Sigmoid colon (tissue), 3 donors: ENCODE measurements around the gene MAPKAP1.
"Not testable (repeated sequence)": the region's sequence is repeated elsewhere in the genome, so short reads cannot be mapped to it uniquely, and the experiment has no call there.

Experiments
- POLR2A ChIP-seq, 2 donors: fragments of 450-650 bp; IDR thresholded peaks; one replicate each; pipeline ENCODE4 v1.6.1; 2016; ENCODE audit warnings: antibody characterized with exemption in 2 of 2, mild to moderate bottlenecking in 2 of 2, moderate library complexity in 2 of 2
- TF ChIP-seq, protein P1 (sequence below), 4 experiments: fragments of 450-650 bp in 3 of 4; fragments of 200-600 bp in 1 of 4; IDR thresholded peaks; one replicate each; pipeline ENCODE4 v1.5.1; 2016 to 2019; ENCODE audit warnings: antibody characterized with exemption in 4 of 4, mild to moderate bottlenecking in 3 of 4, moderate library complexity in 2 of 4

DNA sequence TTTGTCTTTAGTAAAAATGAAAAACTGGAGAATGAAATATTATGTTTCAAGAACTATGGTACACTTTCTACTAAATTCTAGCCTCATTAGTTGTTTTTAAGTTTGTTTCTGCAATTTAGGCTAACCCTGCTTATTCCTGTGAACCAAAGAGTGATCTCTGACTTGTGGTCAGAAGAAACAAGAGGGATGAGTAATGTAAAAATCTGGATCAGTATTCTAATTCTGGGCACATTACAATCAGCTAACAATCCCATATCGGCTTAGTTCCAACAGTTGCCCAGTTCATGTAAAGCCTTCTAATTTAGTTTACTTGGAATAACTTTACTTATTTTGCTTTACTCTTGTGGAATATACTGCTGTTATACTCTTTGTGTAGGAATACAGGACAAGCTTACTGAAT is 134.5 kb downstream of the MAPKAP1 start:
- TF ChIP-seq POLR2A (IDR thresholded peaks at IDR 0.05): not testable (repeated sequence)
- TF ChIP-seq, protein P1, sequence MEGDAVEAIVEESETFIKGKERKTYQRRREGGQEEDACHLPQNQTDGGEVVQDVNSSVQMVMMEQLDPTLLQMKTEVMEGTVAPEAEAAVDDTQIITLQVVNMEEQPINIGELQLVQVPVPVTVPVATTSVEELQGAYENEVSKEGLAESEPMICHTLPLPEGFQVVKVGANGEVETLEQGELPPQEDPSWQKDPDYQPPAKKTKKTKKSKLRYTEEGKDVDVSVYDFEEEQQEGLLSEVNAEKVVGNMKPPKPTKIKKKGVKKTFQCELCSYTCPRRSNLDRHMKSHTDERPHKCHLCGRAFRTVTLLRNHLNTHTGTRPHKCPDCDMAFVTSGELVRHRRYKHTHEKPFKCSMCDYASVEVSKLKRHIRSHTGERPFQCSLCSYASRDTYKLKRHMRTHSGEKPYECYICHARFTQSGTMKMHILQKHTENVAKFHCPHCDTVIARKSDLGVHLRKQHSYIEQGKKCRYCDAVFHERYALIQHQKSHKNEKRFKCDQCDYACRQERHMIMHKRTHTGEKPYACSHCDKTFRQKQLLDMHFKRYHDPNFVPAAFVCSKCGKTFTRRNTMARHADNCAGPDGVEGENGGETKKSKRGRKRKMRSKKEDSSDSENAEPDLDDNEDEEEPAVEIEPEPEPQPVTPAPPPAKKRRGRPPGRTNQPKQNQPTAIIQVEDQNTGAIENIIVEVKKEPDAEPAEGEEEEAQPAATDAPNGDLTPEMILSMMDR (IDR thresholded peaks at IDR 0.05): not testable (repeated sequence)
